ENCODE results near the gene SEC24D.

SEC24D gene

GRCh38 chr4:118752551-118752950, 83.4 kb downstream of the SEC24D start:
- Histone ChIP-seq H3K27me3 (ENCODE audit: insufficient read depth, low read length) (no peaks in the 10 kb centered on the region), H3K4me1 (ENCODE audit: insufficient read depth, low read length, severe bottlenecking) (peaks cover 4% of the 10 kb centered on the region), H2AFZ (ENCODE audit: low read length) (no peak overlapping the region), H3K4me3 (ENCODE audit: low read depth, low read length, poor library complexity, severe bottlenecking) (no peak overlapping the region), H3K36me3 (ENCODE audit: insufficient read depth, low read length) (peaks cover 11% of the 10 kb centered on the region; the same call in 1 of the 2 replicates), H4K20me1 (ENCODE audit: insufficient read depth, low read length) (no peaks in the 10 kb centered on the region), H3K4me2 (ENCODE audit: low read length) (no peak overlapping the region), H3K79me2 (ENCODE audit: insufficient read depth, low read length) (no peaks in the 10 kb centered on the region), H3K9me2 (ENCODE audit: low read depth, low read length) (no peaks in the 10 kb centered on the region), H3K9ac (ENCODE audit: low read length) (no peak overlapping the region), H3K9me3 (ENCODE audit: low read length) (no peaks in the 10 kb centered on the region), H3F3A (ENCODE audit: insufficient read depth, low read length) (no peaks in the 10 kb centered on the region), H3K27ac (ENCODE audit: low read depth, low read length, poor library complexity, severe bottlenecking) (no peak overlapping the region)
- TF ChIP-seq CTCF (IDR thresholded peaks at IDR 0.05; ENCODE audit: low read length) (no peak), EZH2 (IDR thresholded peaks at IDR 0.05; ENCODE audit: borderline replicate concordance, low read length) (no peak)

GRCh38 chr4:118751629-118752323, 84.2 kb downstream of the SEC24D start:
- Histone ChIP-seq H2AFZ (ENCODE audit: low read length) (no peak overlapping the region), H3F3A (ENCODE audit: insufficient read depth, low read length) (no peaks in the 10 kb centered on the region), H3K9me2 (ENCODE audit: low read depth, low read length) (no peaks in the 10 kb centered on the region), H3K9ac (ENCODE audit: low read length) (no peak overlapping the region), H3K9me3 (ENCODE audit: low read length) (no peaks in the 10 kb centered on the region), H3K4me1 (ENCODE audit: insufficient read depth, low read length, severe bottlenecking) (peaks cover 4% of the 10 kb centered on the region), H3K36me3 (ENCODE audit: insufficient read depth, low read length) (peaks cover 11% of the 10 kb centered on the region; the same call in 1 of the 2 replicates), H3K4me3 (ENCODE audit: low read depth, low read length, poor library complexity, severe bottlenecking) (no peak overlapping the region), H3K27ac (ENCODE audit: low read depth, low read length, poor library complexity, severe bottlenecking) (no peak overlapping the region), H3K27me3 (ENCODE audit: insufficient read depth, low read length) (no peaks in the 10 kb centered on the region), H3K79me2 (ENCODE audit: insufficient read depth, low read length) (no peaks in the 10 kb centered on the region), H4K20me1 (ENCODE audit: insufficient read depth, low read length) (no peaks in the 10 kb centered on the region), H3K4me2 (ENCODE audit: low read length) (no peak overlapping the region)
- TF ChIP-seq CTCF (IDR thresholded peaks at IDR 0.05; ENCODE audit: low read length) (no peak), EZH2 (IDR thresholded peaks at IDR 0.05; ENCODE audit: borderline replicate concordance, low read length) (no peak)

GRCh38 chr4:118749347-118749988, 86.5 kb downstream of the SEC24D start:
- Histone ChIP-seq H3K4me1 (ENCODE audit: insufficient read depth, low read length, severe bottlenecking) (peaks cover 4% of the 10 kb centered on the region), H3K79me2 (ENCODE audit: insufficient read depth, low read length) (no peaks in the 10 kb centered on the region), H3K27ac (ENCODE audit: low read depth, low read length, poor library complexity, severe bottlenecking) (no peak overlapping the region), H3K4me3 (ENCODE audit: low read depth, low read length, poor library complexity, severe bottlenecking) (no peak overlapping the region), H3K9ac (ENCODE audit: low read length) (no peak overlapping the region), H3K9me3 (ENCODE audit: low read length) (no peaks in the 10 kb centered on the region), H3F3A (ENCODE audit: insufficient read depth, low read length) (no peaks in the 10 kb centered on the region), H4K20me1 (ENCODE audit: insufficient read depth, low read length) (no peaks in the 10 kb centered on the region), H3K9me2 (ENCODE audit: low read depth, low read length) (no peaks in the 10 kb centered on the region), H3K27me3 (ENCODE audit: insufficient read depth, low read length) (no peaks in the 10 kb centered on the region), H3K36me3 (ENCODE audit: insufficient read depth, low read length) (peaks cover 11% of the 10 kb centered on the region; the same call in 1 of the 2 replicates), H2AFZ (ENCODE audit: low read length) (no peak overlapping the region), H3K4me2 (ENCODE audit: low read length) (no peak overlapping the region)
- TF ChIP-seq EZH2 (IDR thresholded peaks at IDR 0.05; ENCODE audit: borderline replicate concordance, low read length) (no peak), CTCF (IDR thresholded peaks at IDR 0.05; ENCODE audit: low read length) (no peak)
